ENCODE results near the gene PRKRA. TPM values are rescaled to one million over a fixed set of nuclear protein-coding genes. Genes with fewer than 3 reads are reported as not detected.

Gene PRKRA
- total RNA-seq, 1 experiment from 2014 or later: 49.8 TPM

GRCh38 chr2:178477443-178478129 is 26.6 kb upstream of the PRKRA start:
- Histone ChIP-seq H3K9me2 (ENCODE audit: insufficient read depth) (no peaks in the 10 kb centered on the region), H3K36me3 (ENCODE audit: control insufficient read depth in 1 of 2, insufficient read depth in 2 of 2, low read length in 2 of 2) (no peaks in the 10 kb centered on the region), H4K20me1 (ENCODE audit: insufficient read depth) (no peaks in the 10 kb centered on the region), H3K4me1 (ENCODE audit: control insufficient read depth in 1 of 2, insufficient read depth in 2 of 2, low read length in 2 of 2) (peaks cover 10 to 30% of the 10 kb centered on the region in 2 experiments; a peak in 3 of 4 replicates), H3K4me3 (replicated peaks in 1 of 2; ENCODE audit: low read depth in 1 of 2, low read length in 2 of 2) (peak overlapping the region; percentile 75 to 92), H2AFZ (ENCODE audit: low read depth, low read length, poor library complexity, severe bottlenecking) (peak overlapping the region; percentile 100), H3K9me3 (ENCODE audit: control insufficient read depth in 1 of 2, insufficient read depth in 1 of 2, low read depth in 1 of 2, low read length in 2 of 2) (no peaks in the 10 kb centered on the region), H3K27ac (ENCODE audit: low read depth, low read length) (no peak overlapping the region), H3K27me3 (ENCODE audit: insufficient read depth, low read length) (no peaks in the 10 kb centered on the region), H3K9ac (ENCODE audit: low read length) (peak overlapping the region; percentile 77), H3K4me2 (ENCODE audit: low read length) (peak overlapping the region; percentile 100), H3K79me2 (ENCODE audit: insufficient read depth, low read length) (peaks cover 18% of the 10 kb centered on the region)
- no peak for TF ChIP-seq ZNF274 (IDR thresholded peaks at IDR 0.05; ENCODE audit: low read depth, low read length)
- no peak for TF ChIP-seq EZH2 (IDR thresholded peaks at IDR 0.05)
- TF ChIP-seq CTCF (IDR thresholded peaks at IDR 0.05 in 2 of 3, conservative IDR thresholded peaks at IDR 0.05 in 1 of 3; ENCODE audit: borderline replicate concordance in 1 of 3, insufficient read depth in 1 of 3, low read depth in 2 of 3, low read length in 2 of 3): no peak
- TF ChIP-seq ZBTB33 (IDR thresholded peaks at IDR 0.05; ENCODE audit: extremely low read depth, insufficient replicate concordance, low read length): no peak
- no peak for TF ChIP-seq TCF7L2 (IDR thresholded peaks at IDR 0.05; ENCODE audit: borderline replicate concordance, extremely low read depth, insufficient read depth, insufficient read length)
- no peak for TF ChIP-seq ZFX (IDR thresholded peaks at IDR 0.05)
- no peak for TF ChIP-seq ELF1 (IDR thresholded peaks at IDR 0.05; ENCODE audit: borderline replicate concordance, low read depth)
- TF ChIP-seq POLR2A (IDR thresholded peaks at IDR 0.05; ENCODE audit: borderline replicate concordance, extremely low read depth, insufficient read depth, insufficient read length): no peak
- no peak for TF ChIP-seq RAD21 (IDR thresholded peaks at IDR 0.05; ENCODE audit: low read depth)
- no peak for TF ChIP-seq POLR2AphosphoS5 (IDR thresholded peaks at IDR 0.05; ENCODE audit: low read depth, low read length)
- no peak for TF ChIP-seq CEBPB (IDR thresholded peaks at IDR 0.05; ENCODE audit: low read depth)
- no peak for TF ChIP-seq YY1 (IDR thresholded peaks at IDR 0.05; ENCODE audit: extremely low read depth, insufficient replicate concordance, low read depth, low read length)
- no peak for TF ChIP-seq SIN3A (IDR thresholded peaks at IDR 0.05; ENCODE audit: low read depth)
- no peak for TF ChIP-seq ATF3 (IDR thresholded peaks at IDR 0.05)
- CTCF ChIA-PET: no interaction called here
- POLR2A ChIA-PET: no interaction called here
- intact Hi-C loops (cut with micrococcal nuclease): loop anchor here (1.0 kb wide), 1 partner anchor 26 kb away; the partner anchor contains the start of genes PJVK and PRKRA
- ATAC-seq (no peak), DNase-seq (ENCODE audit: low read depth, low spot score) (no peak)
- no TSS peak for BruUV-seq (replicated peaks)
- RAD21 ChIA-PET (ENCODE audit: low non-redundant PET in 1 of 2, low total read pairs in 2 of 2, uncharacterized antibody in 2 of 2, unreplicated experiment in 2 of 2): no interaction called here
